EH (cell line): ENCODE data around the gene HSH2D.
A peak's percentile ranks its signal among the peaks of the same experiment; 100 is the strongest.
"Not testable (repeated sequence)": the region's sequence is repeated elsewhere in the genome, so short reads cannot be mapped to it uniquely, and the experiment has no call there.

Experiments used
- DNase-seq: peaks from one replicate; pipeline ENCODE4 v3.0.0-alpha.2; 2015; ENCODE audit warnings: low read depth

The HSH2D gene

GRCh38 chr19:16143399-16144215, at the start of gene HSH2D:
Gene HSH2D (plus strand): TSS chr19:16143685. CDS start chr19:16148751, 5,066 bp downstream.
- DNase-seq, result no peak

- peak; percentile 76 for DNase-seq
These were observed 49.0 kb upstream of the HSH2D start for GRCh38 chr19:16094360-16095070.

- DNase-seq, result no peak
These were observed 48.4 kb upstream of the HSH2D start for GRCh38 chr19:16095071-16095571.

GRCh38 chr19:16096280-16096855, 47.1 kb upstream of the HSH2D start:
- DNase-seq, result peak; percentile 35

GRCh38 chr19:16098416-16098768, 45.1 kb upstream of the HSH2D start:
- DNase-seq, result no peak

GRCh38 chr19:16098821-16099220, 44.7 kb upstream of the HSH2D start:
- no peak for DNase-seq

- DNase-seq, result peak; percentile 48
These were observed 44.0 kb upstream of the HSH2D start for GRCh38 chr19:16099314-16099965.

- DNase-seq, result no peak
These were observed 43.0 kb upstream of the HSH2D start for GRCh38 chr19:16100524-16100923.

- peak; percentile 27 for DNase-seq
These were observed 38.8 kb upstream of the HSH2D start for GRCh38 chr19:16104722-16105121.

GRCh38 chr19:16106121-16106520, 37.4 kb upstream of the HSH2D start:
- peak; percentile 62 for DNase-seq

GRCh38 chr19:16111160-16111908, 32.2 kb upstream of the HSH2D start, which contains the start of gene RAB8A:
Gene RAB8A (plus strand): TSS chr19:16111889. CDS start chr19:16111902, 13 bp downstream.
- DNase-seq, result peak; percentile 99

- DNase-seq, result no peak
These were observed 31.4 kb upstream of the HSH2D start for GRCh38 chr19:16111909-16112752.

- DNase-seq, result no peak
These were observed 30.7 kb upstream of the HSH2D start for GRCh38 chr19:16112778-16113177.

- no peak for DNase-seq
These were observed 29.8 kb upstream of the HSH2D start for GRCh38 chr19:16113727-16114126.

- no peak for DNase-seq
These were observed 28.0 kb upstream of the HSH2D start for GRCh38 chr19:16115301-16116039.

- DNase-seq, result no peak
These were observed 27.4 kb upstream of the HSH2D start for GRCh38 chr19:16116067-16116466.

- DNase-seq, result no peak
These were observed 25.9 kb upstream of the HSH2D start for GRCh38 chr19:16117594-16118033.

- DNase-seq, result no peak
These were observed 24.9 kb upstream of the HSH2D start for GRCh38 chr19:16118489-16119033.

- DNase-seq, result not testable (repeated sequence)
These were observed 24.2 kb upstream of the HSH2D start for GRCh38 chr19:16119075-16119857.
